ENCODE data around the gene DOK1.

- no peak for TF ChIP-seq CTCF (IDR thresholded peaks at IDR 0.05)
- TF ChIP-seq EP300 (IDR thresholded peaks at IDR 0.05) = no peak
Measured at GRCh38 chr2:74531666-74532065, 22.9 kb upstream of the DOK1 start.
